ENCODE results near the gene MAPRE2.

MAPRE2 gene

GRCh38 chr18:35176925-35177324 lies 135.7 kb downstream of the MAPRE2 start:
- H3K4me1 ChIP-seq (ENCODE audit: control insufficient read depth in 1 of 2, insufficient read depth in 2 of 2, low read length in 2 of 2): no peaks in the 10 kb centered on the region
- H4K8ac ChIP-seq (ENCODE audit: low read depth, low read length): no peak overlapping the region
- H2BK120ac ChIP-seq (ENCODE audit: insufficient read depth, low read length, poor library complexity): no peak overlapping the region
- H2AFZ ChIP-seq (ENCODE audit: insufficient read depth, low read length, poor library complexity): no peak overlapping the region
- H3K36me3 ChIP-seq (ENCODE audit: control insufficient read depth in 1 of 2, insufficient read depth in 2 of 2, low read length in 2 of 2): no peaks in the 10 kb centered on the region
- WGBS (ENCODE audit: extremely low coverage, insufficient coverage, insufficient read length): no CpG with 5 or more reads among the region's 3 CpGs
- H3K4ac ChIP-seq (ENCODE audit: low read depth, low read length): no peak overlapping the region
- no peak overlapping the region for H3K23ac ChIP-seq (ENCODE audit: low read length)
- no peak overlapping the region for H3K9ac ChIP-seq (ENCODE audit: low read length)
- H2AK5ac ChIP-seq (ENCODE audit: low read length): no peak overlapping the region
- H3K14ac ChIP-seq (ENCODE audit: low read length): no peak overlapping the region
- no peak for DNase-seq
- no peak overlapping the region for H3K4me3 ChIP-seq (ENCODE audit: low read depth, low read length)
- no peak overlapping the region for H3K18ac ChIP-seq (ENCODE audit: low read length)
- H4K91ac ChIP-seq (ENCODE audit: low read depth, low read length): no peak overlapping the region
- H3K79me1 ChIP-seq (ENCODE audit: low read length): no peaks in the 10 kb centered on the region
- no peak overlapping the region for H2BK12ac ChIP-seq (ENCODE audit: low read length)
- H3K4me2 ChIP-seq (ENCODE audit: low read length): no peak overlapping the region
- H3K79me2 ChIP-seq (ENCODE audit: control insufficient read depth, insufficient read depth, low read length, poor library complexity): no peaks in the 10 kb centered on the region
- H4K12ac ChIP-seq (ENCODE audit: low read depth, low read length): no peak overlapping the region
- no peak overlapping the region for H2BK5ac ChIP-seq (ENCODE audit: low read depth, low read length, poor library complexity)
- H3K9me3 ChIP-seq (ENCODE audit: insufficient read depth, low read depth, low read length): no peaks in the 10 kb centered on the region
- no peak overlapping the region for H3K27ac ChIP-seq (ENCODE audit: low read depth, low read length)
- H3K27me3 ChIP-seq (ENCODE audit: insufficient read depth, low read length): no peaks in the 10 kb centered on the region

GRCh38 chr18:35178260-35178659 lies 137.0 kb downstream of the MAPRE2 start:
- H4K8ac ChIP-seq (ENCODE audit: low read depth, low read length): no peak overlapping the region
- no peaks in the 10 kb centered on the region for H3K79me1 ChIP-seq (ENCODE audit: low read length)
- H3K9ac ChIP-seq (ENCODE audit: low read length): no peak overlapping the region
- DNase-seq: no peak
- H3K4me2 ChIP-seq (ENCODE audit: low read length): no peak overlapping the region
- no peak overlapping the region for H2BK120ac ChIP-seq (ENCODE audit: insufficient read depth, low read length, poor library complexity)
- H3K4me1 ChIP-seq (ENCODE audit: control insufficient read depth in 1 of 2, insufficient read depth in 2 of 2, low read length in 2 of 2): no peaks in the 10 kb centered on the region
- no CpG with 5 or more reads among the region's 3 CpGs for WGBS (ENCODE audit: extremely low coverage, insufficient coverage, insufficient read length)
- no peak overlapping the region for H3K14ac ChIP-seq (ENCODE audit: low read length)
- H2AFZ ChIP-seq (ENCODE audit: insufficient read depth, low read length, poor library complexity): no peak overlapping the region
- no peak overlapping the region for H4K12ac ChIP-seq (ENCODE audit: low read depth, low read length)
- no peak overlapping the region for H3K4me3 ChIP-seq (ENCODE audit: low read depth, low read length)
- H3K27me3 ChIP-seq (ENCODE audit: insufficient read depth, low read length): no peaks in the 10 kb centered on the region
- no peak overlapping the region for H3K23ac ChIP-seq (ENCODE audit: low read length)
- no peaks in the 10 kb centered on the region for H3K79me2 ChIP-seq (ENCODE audit: control insufficient read depth, insufficient read depth, low read length, poor library complexity)
- H4K91ac ChIP-seq (ENCODE audit: low read depth, low read length): no peak overlapping the region
- H3K9me3 ChIP-seq (ENCODE audit: insufficient read depth, low read depth, low read length): no peaks in the 10 kb centered on the region
- H3K4ac ChIP-seq (ENCODE audit: low read depth, low read length): no peak overlapping the region
- no peak overlapping the region for H3K27ac ChIP-seq (ENCODE audit: low read depth, low read length)
- H3K36me3 ChIP-seq (ENCODE audit: control insufficient read depth in 1 of 2, insufficient read depth in 2 of 2, low read length in 2 of 2): no peaks in the 10 kb centered on the region
- no peak overlapping the region for H2AK5ac ChIP-seq (ENCODE audit: low read length)
- H3K18ac ChIP-seq (ENCODE audit: low read length): no peak overlapping the region
- no peak overlapping the region for H2BK5ac ChIP-seq (ENCODE audit: low read depth, low read length, poor library complexity)
- H2BK12ac ChIP-seq (ENCODE audit: low read length): no peak overlapping the region

- no peak overlapping the region for H3K4me2 ChIP-seq (ENCODE audit: low read length)
- H3K4me3 ChIP-seq (ENCODE audit: low read depth, low read length): no peak overlapping the region
- no peaks in the 10 kb centered on the region for H3K9me3 ChIP-seq (ENCODE audit: insufficient read depth, low read depth, low read length)
- WGBS (ENCODE audit: extremely low coverage, insufficient coverage, insufficient read length): no CpG with 5 or more reads among the region's 4 CpGs
- no peaks in the 10 kb centered on the region for H3K79me1 ChIP-seq (ENCODE audit: low read length)
- no peaks in the 10 kb centered on the region for H3K79me2 ChIP-seq (ENCODE audit: control insufficient read depth, insufficient read depth, low read length, poor library complexity)
- no peak overlapping the region for H3K4ac ChIP-seq (ENCODE audit: low read depth, low read length)
- no peak overlapping the region for H2AFZ ChIP-seq (ENCODE audit: insufficient read depth, low read length, poor library complexity)
- no peak overlapping the region for H2AK5ac ChIP-seq (ENCODE audit: low read length)
- H3K4me1 ChIP-seq (ENCODE audit: control insufficient read depth in 1 of 2, insufficient read depth in 2 of 2, low read length in 2 of 2): no peaks in the 10 kb centered on the region
- H3K18ac ChIP-seq (ENCODE audit: low read length): no peak overlapping the region
- no peak overlapping the region for H4K8ac ChIP-seq (ENCODE audit: low read depth, low read length)
- H2BK12ac ChIP-seq (ENCODE audit: low read length): no peak overlapping the region
- H3K36me3 ChIP-seq (ENCODE audit: control insufficient read depth in 1 of 2, insufficient read depth in 2 of 2, low read length in 2 of 2): no peaks in the 10 kb centered on the region
- DNase-seq: no peak
- no peak overlapping the region for H4K12ac ChIP-seq (ENCODE audit: low read depth, low read length)
- H3K23ac ChIP-seq (ENCODE audit: low read length): no peak overlapping the region
- H3K27me3 ChIP-seq (ENCODE audit: insufficient read depth, low read length): no peaks in the 10 kb centered on the region
- no peak overlapping the region for H2BK120ac ChIP-seq (ENCODE audit: insufficient read depth, low read length, poor library complexity)
- no peak overlapping the region for H3K14ac ChIP-seq (ENCODE audit: low read length)
- H4K91ac ChIP-seq (ENCODE audit: low read depth, low read length): no peak overlapping the region
- H3K27ac ChIP-seq (ENCODE audit: low read depth, low read length): no peak overlapping the region
- no peak overlapping the region for H3K9ac ChIP-seq (ENCODE audit: low read length)
- H2BK5ac ChIP-seq (ENCODE audit: low read depth, low read length, poor library complexity): no peak overlapping the region
Measured at GRCh38 chr18:35179906-35180305, 138.7 kb downstream of the MAPRE2 start.

- no peaks in the 10 kb centered on the region for H3K79me2 ChIP-seq (ENCODE audit: control insufficient read depth, insufficient read depth, low read length, poor library complexity)
- no peak overlapping the region for H3K14ac ChIP-seq (ENCODE audit: low read length)
- H2AFZ ChIP-seq (ENCODE audit: insufficient read depth, low read length, poor library complexity): no peak overlapping the region
- H3K27me3 ChIP-seq (ENCODE audit: insufficient read depth, low read length): no peaks in the 10 kb centered on the region
- no peak for DNase-seq
- H2BK12ac ChIP-seq (ENCODE audit: low read length): no peak overlapping the region
- no peak overlapping the region for H3K23ac ChIP-seq (ENCODE audit: low read length)
- H3K4me2 ChIP-seq (ENCODE audit: low read length): no peak overlapping the region
- H3K4me1 ChIP-seq (ENCODE audit: control insufficient read depth in 1 of 2, insufficient read depth in 2 of 2, low read length in 2 of 2): no peaks in the 10 kb centered on the region
- no peak overlapping the region for H2AK5ac ChIP-seq (ENCODE audit: low read length)
- no peaks in the 10 kb centered on the region for H3K79me1 ChIP-seq (ENCODE audit: low read length)
- H3K27ac ChIP-seq (ENCODE audit: low read depth, low read length): no peak overlapping the region
- no peaks in the 10 kb centered on the region for H3K9me3 ChIP-seq (ENCODE audit: insufficient read depth, low read depth, low read length)
- H3K4ac ChIP-seq (ENCODE audit: low read depth, low read length): no peak overlapping the region
- no peak overlapping the region for H4K8ac ChIP-seq (ENCODE audit: low read depth, low read length)
- no peak overlapping the region for H3K9ac ChIP-seq (ENCODE audit: low read length)
- H4K12ac ChIP-seq (ENCODE audit: low read depth, low read length): no peak overlapping the region
- H2BK5ac ChIP-seq (ENCODE audit: low read depth, low read length, poor library complexity): no peak overlapping the region
- H3K36me3 ChIP-seq (ENCODE audit: control insufficient read depth in 1 of 2, insufficient read depth in 2 of 2, low read length in 2 of 2): no peaks in the 10 kb centered on the region
- no peak overlapping the region for H3K4me3 ChIP-seq (ENCODE audit: low read depth, low read length)
- no peak overlapping the region for H4K91ac ChIP-seq (ENCODE audit: low read depth, low read length)
- H2BK120ac ChIP-seq (ENCODE audit: insufficient read depth, low read length, poor library complexity): no peak overlapping the region
- H3K18ac ChIP-seq (ENCODE audit: low read length): no peak overlapping the region
- no CpG with 5 or more reads among the region's 1 CpG for WGBS (ENCODE audit: extremely low coverage, insufficient coverage, insufficient read length)
Measured at GRCh38 chr18:35180455-35180854, 139.2 kb downstream of the MAPRE2 start.
